ENCODE results near the gene ITPKB.
"Not testable (repeated sequence)": the region's sequence is repeated elsewhere in the genome, so short reads cannot be mapped to it uniquely, and the experiment has no call there.

The ITPKB gene

DNA sequence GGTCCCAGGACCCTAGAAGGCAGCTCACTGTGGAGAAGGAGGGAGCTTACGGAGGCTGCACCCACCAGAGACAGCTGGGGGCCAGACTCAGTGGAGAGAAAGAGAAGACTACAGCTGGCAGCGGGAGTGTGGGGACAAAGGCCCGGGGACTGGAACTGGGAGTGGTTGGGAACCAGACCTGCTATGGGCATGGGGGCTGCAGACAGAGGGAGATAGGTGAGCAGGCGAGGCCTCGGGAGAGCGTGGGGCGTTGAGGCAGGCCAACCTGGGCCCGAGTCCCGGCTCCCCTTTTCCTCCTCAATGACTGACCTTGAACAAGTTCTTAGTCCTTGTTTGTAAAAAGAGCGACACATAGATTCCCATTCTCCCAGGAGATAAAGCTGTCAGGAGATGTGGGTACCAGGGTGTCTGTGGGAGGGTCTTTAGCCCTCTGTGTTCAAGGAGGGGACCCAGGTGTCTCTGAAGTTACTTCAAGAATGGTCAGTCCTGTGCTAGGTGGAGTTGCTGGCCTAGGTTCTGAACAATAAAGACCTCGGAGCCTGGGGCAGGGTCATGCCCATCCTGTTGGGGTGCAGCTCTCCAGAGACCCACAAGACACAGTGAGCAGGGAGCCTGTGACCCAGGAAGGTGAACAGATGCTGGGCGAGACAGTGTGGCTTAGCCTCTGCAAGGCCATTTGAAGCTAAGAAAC is 87.9 kb downstream of the ITPKB start:
- DNase-seq (ENCODE audit: low spot score), result no peak
- no peak for FAIRE-seq

DNA sequence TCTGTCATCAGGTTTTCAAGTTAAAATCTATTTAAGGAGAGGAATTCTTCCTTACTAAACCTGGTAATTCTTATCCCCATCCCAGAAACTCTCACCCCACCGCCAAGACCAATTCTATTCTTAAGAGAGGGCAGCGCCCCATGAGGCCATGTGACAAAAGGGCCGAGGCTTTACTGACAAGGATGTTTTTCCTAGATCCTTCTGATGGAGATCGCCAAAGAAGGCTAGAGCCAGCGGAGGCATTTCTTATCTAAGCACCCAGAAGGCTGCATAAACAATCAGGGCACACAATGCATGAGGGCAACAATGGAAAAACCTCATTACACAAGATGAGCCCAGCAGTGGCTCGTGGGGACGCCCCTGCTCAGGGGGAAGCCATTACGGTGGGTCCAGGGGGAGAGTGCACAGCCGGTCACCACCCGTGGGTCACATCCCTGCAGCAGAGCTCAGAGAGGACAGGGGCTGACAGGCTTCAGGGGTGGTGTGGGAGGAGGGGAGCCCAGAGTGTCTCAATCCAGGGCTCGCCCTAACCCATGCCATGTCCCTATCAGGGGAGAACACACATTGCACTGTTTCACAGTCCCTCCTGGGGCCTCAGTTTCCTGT is 88.7 kb downstream of the ITPKB start:
- FAIRE-seq (no peak), DNase-seq (ENCODE audit: low spot score) (no peak)

DNA sequence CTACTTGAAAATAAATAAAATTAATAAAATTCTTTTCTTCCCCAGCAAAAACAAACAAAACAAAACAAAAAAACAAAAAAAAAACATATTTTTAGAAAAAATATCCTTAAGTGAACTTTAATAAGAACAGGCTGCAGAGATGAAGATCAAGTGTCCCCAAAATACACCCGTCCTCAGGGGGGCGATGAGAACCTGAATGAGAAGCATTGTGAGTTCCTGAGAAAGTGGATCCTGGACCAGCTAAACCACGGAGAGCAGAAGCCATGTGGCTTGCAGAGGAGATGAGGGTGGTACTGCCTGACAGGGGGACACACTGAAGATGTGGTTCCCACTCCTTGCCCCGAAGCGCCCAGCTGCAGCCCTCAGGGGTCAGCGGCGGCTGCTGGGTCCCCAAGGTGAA is 89.3 kb downstream of the ITPKB start:
- no peak for DNase-seq (ENCODE audit: low spot score)
- FAIRE-seq, result no peak

DNA sequence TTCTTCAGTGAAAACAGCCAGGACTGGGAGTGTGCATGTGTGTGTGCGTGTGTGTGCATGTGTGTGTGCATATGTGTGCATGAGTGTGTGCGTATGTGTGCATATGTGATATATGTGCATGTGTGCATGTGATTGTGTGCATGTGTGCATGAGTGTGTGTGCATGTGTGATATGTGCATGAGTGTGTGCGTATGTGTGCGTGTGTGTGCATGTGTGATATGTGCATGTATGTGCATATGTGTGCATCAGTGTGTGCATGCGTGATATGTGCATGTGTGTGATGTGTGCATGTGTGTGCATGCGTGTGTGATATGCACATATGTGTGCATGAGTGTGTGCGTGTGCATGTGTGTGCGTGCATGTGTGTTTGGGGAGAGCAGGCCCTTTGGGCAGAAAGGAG is 89.8 kb downstream of the ITPKB start:
- FAIRE-seq (no peak), DNase-seq (ENCODE audit: low spot score) (no peak)

DNA sequence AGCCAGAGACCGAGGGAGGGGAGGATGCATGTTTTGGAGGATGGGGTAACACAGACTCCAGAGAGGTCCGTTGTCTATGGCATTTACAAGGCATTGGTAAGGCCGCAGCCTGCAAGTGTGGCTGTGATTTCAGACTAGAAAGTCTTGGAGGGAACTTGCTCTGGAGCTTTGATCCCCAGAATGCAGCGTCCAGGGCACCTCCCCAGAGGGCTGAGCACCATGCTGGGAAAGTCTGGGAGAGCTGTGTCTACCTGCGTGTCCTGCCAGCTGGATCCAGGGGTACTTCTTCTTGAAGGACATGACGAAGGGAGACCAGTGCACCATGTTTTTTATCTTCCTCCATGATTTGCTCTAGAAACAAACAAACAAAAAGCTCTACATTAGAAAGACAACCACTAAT is 90.7 kb downstream of the ITPKB start:
- FAIRE-seq, result no peak

DNA sequence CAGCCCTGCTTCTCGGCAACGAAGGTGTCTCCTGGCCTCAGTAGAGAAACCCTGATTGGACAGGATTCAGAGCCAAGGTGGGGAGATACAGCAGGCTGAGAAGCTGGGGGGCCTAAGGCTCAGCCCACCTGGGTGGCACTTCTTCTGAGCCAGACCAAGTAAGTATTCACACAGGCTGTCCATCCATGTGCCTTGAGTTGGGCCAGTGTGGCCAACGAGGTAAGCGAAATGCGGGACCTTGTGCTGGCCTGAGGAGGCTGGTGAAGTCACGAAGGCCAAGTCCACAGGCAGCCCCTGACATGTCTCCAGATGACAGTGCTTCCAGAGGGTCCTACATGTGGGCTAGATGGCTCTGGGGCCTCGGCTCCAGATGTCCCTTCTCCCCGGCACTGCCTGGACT is 91.4 kb downstream of the ITPKB start:
- FAIRE-seq, result no peak
- DNase-seq (ENCODE audit: low spot score), result no peak

More for the DNA sequence above, 90.7 kb downstream of the ITPKB start:
- no peak for DNase-seq (ENCODE audit: low spot score)

DNA sequence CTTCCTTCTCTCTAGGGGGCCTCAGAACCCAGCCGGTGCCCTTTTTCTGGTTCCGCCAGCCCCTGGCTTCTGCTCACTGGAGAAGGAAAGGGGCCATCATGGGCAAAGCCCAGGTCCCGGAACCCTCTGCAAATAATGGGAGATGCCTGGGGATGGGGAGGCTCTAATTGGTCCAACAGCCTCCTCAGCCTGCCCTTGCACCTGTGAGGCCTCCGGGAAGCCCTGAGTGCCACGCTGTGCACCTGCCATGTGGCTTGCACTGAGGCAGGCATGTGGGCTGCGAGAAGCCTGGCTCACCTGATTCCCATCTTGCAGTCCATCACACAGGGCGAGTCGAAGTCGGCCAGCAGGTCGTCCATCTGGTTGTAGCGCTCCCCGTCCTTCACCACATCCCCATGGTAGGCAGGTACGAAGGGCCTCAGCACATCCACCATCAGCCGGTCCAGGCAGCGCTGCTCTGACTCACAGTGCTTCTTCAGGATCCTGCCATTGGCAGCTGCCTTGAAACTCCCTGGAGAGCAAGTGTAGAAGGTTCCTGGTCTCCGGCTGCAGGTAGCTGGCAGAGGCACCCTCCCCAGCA is 92.1 kb downstream of the ITPKB start:
- no peak for DNase-seq (ENCODE audit: low spot score)
- no peak for FAIRE-seq

DNA sequence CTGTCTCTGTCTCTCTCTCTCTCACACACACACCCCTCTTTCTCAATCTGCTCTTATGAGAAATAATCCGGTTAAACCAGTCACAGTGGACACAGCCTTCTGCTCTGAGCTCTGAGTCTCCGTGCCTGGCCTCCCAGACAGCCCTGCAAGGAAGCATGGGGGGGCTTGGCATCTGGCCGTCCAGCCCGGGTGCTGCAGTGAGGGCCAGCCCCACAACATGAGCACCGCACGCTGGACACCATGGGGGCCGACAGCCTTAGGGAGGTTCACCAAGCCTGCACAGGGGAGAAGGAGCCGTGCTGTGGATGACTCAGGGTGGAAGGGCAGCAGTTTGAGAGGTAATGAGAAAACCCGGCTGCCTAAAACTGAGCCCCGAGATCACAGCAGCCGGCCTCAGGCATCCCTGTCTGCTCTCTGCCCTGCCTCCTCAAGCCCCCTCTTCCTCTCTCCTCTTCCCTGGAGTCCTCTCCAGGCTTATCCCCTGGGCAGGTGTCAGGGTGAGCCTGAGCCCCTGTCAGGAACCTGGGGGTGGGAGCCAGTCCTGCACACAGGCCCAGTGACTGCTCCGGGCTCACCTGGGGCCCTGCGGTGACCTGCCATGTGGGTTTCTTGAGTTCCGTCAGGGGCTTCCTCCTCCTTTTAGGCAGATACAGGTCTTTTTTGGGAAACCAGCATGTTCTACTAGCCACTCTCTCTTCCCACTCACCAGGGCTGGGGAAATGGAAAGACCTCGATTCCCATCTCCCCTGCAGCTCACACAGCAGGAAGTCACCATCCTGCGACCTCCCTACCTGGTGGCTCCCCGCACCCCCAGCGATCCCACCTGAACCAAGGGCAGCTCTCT is 92.8 kb downstream of the ITPKB start:
- no peak for DNase-seq (ENCODE audit: low spot score)
- FAIRE-seq, result no peak

DNA sequence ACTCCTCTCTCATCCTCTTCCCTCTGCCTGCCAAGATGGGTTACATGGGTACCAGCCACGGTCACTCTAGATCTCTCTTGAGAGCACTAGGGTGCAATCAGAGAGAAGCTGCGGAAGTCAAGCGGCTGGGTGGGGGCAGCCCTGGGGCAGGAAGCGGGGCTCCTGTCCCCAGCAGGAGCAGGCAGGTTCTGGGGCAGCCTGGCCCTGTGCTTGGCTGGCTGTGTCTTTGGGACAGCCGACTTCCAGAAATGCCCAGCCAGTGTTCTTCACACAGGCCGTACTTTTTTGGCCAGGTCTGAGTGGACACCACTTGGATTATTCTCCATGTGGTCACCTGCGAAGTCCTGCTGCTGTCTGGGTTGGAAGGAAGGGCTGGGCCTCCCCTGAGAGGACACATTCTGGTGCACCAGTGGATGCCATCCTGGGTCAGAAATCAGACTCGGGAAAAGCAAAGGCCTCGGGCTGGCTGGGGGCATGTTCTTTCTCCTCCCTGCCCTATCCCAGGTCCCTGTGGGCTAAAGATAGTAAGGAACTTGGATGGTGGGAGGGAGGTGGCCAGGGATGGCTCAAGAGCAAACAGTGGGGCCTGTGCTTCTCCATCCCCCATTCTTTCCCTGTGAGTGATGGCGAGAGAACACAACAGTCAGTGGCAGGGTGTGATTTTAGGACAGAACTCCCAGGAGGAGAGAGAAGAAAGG is 93.7 kb downstream of the ITPKB start:
- DNase-seq (ENCODE audit: low spot score), result no peak
- FAIRE-seq, result no peak

DNA sequence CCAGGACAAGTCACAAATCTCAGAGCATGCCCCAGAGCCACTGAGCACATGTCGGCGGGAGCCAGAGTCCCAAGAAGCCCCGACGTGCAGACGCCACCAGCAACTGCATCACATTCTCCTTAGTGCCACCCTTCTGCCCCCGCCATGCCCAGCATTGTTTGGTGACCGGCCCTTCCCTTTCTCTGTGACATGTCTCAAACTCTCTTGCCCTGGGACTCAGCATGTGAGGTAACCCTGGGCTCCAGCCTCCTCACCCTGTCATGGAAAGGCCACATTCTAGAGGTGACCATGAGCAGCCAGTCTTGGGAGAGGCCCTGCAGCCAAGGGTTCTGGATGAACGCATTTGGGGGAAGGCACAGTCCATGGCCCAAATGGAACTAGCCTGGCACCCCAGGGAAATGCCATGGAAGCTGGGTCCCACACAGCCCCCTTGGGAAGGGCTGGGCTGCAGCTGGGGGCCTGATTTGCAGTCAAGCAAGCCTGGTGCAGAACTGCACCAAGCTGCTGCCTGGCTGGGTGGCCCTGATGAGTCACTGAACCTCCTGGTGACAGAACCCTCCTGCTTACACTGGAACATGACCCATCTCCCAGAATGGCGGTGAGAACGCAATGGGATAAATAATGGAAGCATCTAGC is 94.4 kb downstream of the ITPKB start:
- DNase-seq (ENCODE audit: low spot score), result no peak
- FAIRE-seq, result no peak

DNA sequence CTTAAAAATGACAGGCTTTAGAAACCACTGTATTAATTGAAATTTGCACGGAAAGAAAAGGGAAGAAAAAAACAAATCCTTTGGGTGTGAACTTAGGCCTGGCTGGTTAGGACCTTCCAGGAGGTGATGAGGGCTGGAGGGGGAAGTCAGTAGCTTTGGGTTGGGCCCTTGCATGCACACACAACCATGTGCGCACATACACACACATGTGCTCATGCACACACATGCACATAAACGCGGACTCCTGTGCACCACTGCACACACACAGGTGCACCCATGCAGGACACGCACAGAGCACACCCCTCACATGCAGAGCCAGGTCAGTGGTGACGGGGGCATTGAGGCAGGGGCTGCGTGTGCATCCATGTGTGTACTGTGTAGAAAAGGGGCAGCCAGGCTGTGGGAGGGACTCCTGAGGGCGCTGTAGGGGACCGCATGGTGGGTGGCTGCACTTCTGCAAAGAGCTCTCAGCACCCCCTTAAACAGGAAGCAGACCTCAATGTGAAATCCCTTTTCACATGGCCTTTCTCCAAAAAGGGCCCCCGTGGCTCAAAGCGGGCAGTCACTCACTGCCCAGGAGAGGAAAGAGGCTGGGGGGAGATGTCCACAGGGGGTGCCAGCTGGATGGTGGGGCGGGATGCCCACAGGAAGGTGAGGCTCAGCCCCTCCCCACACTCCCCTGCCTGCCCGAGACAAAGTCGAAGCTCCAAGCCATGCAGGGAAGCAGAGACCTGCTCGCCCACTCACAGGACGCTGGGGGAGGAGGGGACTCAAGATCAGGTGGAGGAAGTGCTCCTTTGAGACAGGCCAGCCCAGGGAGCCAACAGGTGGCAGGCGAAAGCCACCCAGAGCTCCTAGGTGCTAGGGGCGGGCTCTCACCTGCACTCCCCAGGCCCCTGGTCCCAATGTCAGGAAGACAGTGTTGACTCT is 95.2 kb downstream of the ITPKB start:
- DNase-seq (ENCODE audit: low spot score) (no peak), FAIRE-seq (no peak)

DNA sequence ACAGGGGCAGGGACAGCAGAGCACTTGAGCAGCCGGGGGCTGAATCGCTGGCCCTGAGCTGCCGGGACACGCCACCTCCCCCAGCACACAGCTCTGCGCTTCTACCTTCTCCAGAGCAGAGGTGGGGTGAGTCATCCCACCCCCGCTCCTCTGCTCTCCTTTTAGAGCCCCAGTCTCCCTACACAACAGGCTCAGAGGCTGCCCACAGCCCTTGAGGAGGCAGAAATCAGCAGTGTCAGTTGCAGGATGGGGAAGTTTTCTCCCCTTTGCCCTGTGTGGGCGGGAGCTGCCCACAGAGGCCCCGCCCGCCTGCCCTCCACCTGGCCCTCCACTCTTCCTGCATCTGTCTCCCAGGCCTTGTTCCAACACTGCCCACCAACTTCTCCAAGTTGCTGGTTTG is 95.9 kb downstream of the ITPKB start:
- no peak for FAIRE-seq
- DNase-seq (ENCODE audit: low spot score), result no peak

DNA sequence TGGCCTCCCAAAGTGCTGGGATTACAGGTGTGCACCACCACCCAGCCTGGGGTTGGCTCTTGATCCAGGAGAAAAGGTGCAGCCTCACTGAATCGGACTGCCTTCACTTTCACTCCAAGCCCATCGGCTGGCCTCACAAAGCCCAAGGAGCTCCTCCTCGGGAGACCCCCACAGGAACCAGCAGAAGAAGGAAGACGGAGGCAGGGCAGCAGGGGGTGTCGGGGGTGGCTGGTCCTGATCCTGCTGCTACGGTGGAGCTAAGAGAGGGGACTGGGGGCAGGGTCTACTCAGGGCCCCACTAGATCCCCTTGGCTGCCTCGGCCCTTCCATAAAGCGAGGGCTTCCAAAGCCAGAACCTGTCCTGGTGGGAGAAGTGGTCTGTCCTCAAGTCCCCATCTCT is 96.7 kb downstream of the ITPKB start:
- DNase-seq (ENCODE audit: low spot score), result no peak
- FAIRE-seq, result no peak

DNA sequence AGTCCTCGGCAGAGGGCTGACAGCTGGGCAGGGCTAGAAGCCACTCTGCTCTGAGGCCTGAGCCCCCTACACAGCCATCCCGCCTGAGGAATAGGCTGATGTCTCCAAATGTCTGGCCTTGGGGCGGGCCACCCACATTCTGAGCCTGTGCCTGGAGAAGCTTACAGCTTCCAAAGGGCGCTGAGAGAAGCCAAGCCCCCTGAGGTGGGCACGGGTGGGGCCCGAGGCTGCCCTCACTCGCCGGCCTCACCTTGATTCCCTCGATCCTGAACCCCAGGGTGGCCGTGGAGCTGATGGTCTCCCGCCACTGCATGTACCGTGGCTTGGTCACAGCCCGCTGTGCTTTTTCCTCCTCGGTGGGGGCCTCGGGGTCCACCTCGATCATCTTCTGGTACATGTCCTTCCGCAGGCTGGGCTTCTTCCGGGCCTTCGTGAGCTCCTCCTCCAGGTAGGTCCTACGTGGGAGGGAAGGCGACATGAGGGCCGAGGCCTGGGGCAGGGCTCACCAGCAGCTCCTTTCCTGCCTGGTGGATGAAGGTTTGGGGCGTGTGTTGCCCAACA is 97.3 kb downstream of the ITPKB start:
- FAIRE-seq (no peak), DNase-seq (ENCODE audit: low spot score) (no peak)

DNA sequence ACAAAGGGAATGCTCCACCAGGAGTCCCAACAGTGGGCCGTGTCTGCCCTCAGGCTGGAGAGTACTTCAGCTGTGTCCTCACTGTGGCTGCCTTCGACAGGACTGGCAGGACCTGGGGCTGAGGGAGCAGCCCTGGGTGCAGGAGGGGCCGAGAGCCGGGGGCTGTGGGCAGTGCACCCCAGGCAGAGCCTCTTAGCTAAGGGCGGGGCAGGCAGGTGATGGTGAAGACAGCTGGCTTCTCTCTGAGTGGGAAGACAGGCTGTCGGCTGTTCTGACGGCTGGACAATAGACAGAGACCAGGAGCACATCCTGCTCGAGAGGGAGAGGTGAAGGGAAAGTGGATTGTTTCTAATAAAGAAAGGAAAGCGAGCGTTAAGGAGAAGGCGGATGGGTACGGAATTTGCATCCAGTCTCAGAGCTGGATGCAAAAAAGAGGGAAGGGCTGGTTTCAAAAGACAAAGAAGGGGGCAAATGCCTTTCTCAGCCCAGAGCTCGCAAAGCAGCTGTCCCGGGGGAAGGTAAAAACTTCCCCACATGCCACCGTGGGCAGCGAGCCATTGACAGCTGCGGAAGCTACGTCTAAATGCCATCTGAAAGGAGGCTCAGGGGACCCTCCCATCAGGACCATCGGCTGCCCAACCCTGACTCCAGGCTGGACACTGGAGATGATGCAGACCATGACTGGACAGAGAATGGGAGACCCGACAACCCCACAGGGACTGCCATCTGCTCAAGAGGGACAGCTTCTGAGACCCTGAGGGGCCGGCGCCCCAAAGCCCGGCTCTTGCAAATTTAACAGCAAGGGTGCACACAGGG is 98.6 kb downstream of the ITPKB start:
- FAIRE-seq, result no peak
- no peak for DNase-seq (ENCODE audit: low spot score)

DNA sequence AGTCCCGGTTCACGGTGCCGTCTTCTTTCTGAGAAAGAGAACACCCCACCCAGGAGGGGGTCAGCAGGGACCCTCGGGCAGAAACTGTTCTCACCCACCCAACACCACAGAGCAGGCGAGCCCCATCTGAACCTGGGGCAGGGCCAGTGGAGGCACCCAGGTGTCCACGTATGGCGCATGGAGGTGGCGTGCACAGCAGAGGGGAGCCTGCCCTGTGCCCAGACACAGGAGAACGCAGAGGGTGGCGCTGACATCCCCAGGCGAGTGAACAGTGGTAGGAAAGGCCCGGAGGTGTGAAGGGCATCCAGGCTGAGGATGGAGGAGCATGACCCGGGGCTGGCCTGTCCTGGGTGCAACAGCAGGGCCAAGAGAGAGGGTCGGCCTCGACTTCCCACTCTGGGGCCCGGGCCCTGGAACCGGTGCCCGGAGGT is 99.4 kb downstream of the ITPKB start:
- no peak for DNase-seq (ENCODE audit: low spot score)
- no peak for FAIRE-seq

DNA sequence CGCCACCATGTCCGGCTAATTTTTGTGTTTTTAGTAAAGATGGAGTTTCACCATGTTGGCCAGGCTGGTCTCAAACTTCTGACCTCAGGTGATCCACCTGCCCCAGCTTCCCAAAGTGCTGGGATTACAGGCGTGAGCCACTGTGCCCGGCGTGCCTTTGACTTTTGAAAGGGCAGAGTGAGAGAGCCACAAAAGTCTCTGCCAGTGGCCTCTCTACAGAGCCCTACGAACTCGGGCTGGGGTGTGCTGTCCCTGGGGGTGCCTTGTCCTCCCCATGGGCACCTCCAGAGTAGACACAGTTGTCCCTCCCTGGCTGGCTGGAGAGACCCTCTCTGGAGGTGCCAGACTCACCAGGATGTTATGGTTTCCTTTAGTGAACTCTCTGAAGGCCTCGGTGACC is 99.9 kb downstream of the ITPKB start:
- FAIRE-seq; DNase-seq (ENCODE audit: low spot score): not testable (repeated sequence)

DNA sequence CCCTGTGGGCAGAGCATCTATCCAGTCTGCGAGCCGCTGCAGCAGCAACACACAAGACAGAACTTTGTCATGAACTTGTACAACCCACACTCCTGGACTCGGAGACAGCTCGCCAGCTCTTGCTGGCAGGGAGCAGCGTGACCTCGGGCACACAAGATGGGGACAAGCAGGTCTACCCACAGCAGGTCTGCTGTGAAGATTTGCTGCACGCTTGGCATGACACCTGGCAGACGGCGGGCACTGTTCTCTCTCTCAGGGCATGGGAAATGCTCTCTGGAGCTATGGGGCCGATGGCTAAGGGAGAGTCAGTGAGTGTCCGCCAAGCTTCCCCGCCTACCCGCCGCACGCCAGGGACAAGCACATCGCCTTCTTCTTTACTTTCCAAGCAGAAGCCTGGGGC is 100.5 kb downstream of the ITPKB start:
- FAIRE-seq, result no peak

More for the DNA sequence above, 100.5 kb downstream of the ITPKB start:
- DNase-seq (ENCODE audit: low spot score), result no peak

Data from RCC 7860 (cell line).